HFFc6 (cell line): ENCODE results near the gene CRTC1. TPM values are rescaled to one million over a fixed set of nuclear protein-coding genes. Genes with fewer than 3 reads are reported as not detected.

ENCODE experiments used
- DNase-seq: peaks from one replicate; pipeline ENCODE4 v3.0.0-alpha.2; 2018
- H3K27ac Mint-ChIP-seq: 2 replicates; pipeline ENCODE4 v1.8.0; 2020; ENCODE audit warnings: mild to moderate bottlenecking, mixed read lengths
- H3K27me3 Mint-ChIP-seq: 2 replicates; pipeline ENCODE4 v1.8.0; 2021; ENCODE audit warnings: mild to moderate bottlenecking, moderate library complexity, mixed read lengths; ENCODE audit not compliant: insufficient read depth
- H3K36me3 Mint-ChIP-seq: 2 replicates; pipeline ENCODE4 v1.8.0; 2021; ENCODE audit warnings: low read depth, mixed read lengths
- H3K4me1 Mint-ChIP-seq: 2 replicates; pipeline ENCODE4 v1.8.0; 2020; ENCODE audit warnings: low read depth, mixed read lengths
- H3K4me3 Mint-ChIP-seq: 2 replicates; pipeline ENCODE4 v1.8.0; 2020; ENCODE audit warnings: mild to moderate bottlenecking, moderate library complexity, mixed read lengths
- H3K9me3 Mint-ChIP-seq: 2 replicates; pipeline ENCODE4 v1.8.0; 2020; ENCODE audit warnings: mild to moderate bottlenecking, mixed read lengths
- total RNA-seq, 6 experiments: library from RNA; stranded (reverse); fragmentation: NEBNext Ultra II Directional; extraction: Animal tissue kit (Norgen Biotek cat#: 25700); gene quantifications; 2 replicates in 1 of 6; 3 replicates in 5 of 6; pipeline ENCODE4 v1.2.3, GENCODE V29; 2021
- TF ChIP-seq, protein P1 (sequence below): fragments of 200-600 bp; sonication (generic); IDR thresholded peaks from 2 replicates; pipeline ENCODE4 v1.5.0; 2021; ENCODE audit warnings: antibody characterized with exemption, mild to moderate bottlenecking

Gene CRTC1
- total RNA-seq, 6 experiments from 2014 or later, result 11.8 to 14.5 (median 13.4) TPM

DNA sequence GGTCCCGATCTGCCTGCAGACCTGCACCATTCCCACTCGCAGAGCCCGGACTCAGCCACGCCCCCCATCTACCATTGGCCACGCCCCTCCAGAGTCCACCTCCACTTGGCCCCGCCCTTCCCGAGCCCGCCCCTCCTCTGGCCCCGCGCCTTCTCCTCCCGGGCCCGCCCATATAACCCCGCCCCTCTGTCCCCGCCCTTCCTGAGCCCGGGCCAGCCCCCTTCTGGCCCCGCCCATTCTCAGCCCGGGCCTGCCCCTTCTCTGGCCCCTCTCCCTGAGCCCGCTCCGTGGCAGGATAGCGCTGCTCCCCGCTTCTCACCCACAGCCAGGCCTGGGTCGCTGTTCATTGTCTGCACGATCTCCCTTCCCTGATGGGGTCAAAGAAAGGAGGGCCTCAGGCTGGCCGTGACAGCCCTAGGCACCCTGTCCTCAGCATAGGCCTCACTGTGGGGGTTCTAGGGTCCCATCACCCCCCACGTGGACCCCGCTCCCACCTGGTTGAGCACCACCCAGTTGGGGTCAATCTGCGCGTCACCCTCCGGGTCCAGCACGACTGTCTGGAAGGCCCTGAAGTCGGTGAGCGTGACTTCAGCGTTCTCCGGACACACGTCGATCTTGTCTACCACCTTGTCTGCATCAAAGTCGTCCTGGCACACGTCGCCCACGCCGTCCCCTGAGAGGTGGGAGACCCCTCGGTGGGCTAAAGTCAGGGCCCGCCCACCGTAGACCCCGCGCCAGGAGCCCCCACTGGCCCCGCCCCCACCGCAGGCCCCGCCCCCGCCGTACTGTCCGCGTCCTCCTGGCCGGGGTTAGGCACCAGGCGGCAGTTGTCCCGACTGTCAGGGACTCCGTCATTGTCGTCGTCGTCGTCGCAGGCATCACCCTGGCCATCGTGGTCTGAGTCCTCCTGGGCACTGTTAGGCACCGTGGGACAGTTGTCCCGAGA is 102.0 kb downstream of the CRTC1 start:
- H3K36me3 Mint-ChIP-seq, result no peaks in the 10 kb centered on the region
- no peaks in the 10 kb centered on the region for H3K9me3 Mint-ChIP-seq
- peaks cover 20% of the 10 kb centered on the region for H3K27me3 Mint-ChIP-seq
- no peak overlapping the region for H3K4me3 Mint-ChIP-seq
- peaks cover 11% of the 10 kb centered on the region for H3K4me1 Mint-ChIP-seq
- TF ChIP-seq, protein P1, sequence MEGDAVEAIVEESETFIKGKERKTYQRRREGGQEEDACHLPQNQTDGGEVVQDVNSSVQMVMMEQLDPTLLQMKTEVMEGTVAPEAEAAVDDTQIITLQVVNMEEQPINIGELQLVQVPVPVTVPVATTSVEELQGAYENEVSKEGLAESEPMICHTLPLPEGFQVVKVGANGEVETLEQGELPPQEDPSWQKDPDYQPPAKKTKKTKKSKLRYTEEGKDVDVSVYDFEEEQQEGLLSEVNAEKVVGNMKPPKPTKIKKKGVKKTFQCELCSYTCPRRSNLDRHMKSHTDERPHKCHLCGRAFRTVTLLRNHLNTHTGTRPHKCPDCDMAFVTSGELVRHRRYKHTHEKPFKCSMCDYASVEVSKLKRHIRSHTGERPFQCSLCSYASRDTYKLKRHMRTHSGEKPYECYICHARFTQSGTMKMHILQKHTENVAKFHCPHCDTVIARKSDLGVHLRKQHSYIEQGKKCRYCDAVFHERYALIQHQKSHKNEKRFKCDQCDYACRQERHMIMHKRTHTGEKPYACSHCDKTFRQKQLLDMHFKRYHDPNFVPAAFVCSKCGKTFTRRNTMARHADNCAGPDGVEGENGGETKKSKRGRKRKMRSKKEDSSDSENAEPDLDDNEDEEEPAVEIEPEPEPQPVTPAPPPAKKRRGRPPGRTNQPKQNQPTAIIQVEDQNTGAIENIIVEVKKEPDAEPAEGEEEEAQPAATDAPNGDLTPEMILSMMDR, result no peak
- H3K27ac Mint-ChIP-seq, result no peak overlapping the region
- peak; percentile 5 for DNase-seq

DNA sequence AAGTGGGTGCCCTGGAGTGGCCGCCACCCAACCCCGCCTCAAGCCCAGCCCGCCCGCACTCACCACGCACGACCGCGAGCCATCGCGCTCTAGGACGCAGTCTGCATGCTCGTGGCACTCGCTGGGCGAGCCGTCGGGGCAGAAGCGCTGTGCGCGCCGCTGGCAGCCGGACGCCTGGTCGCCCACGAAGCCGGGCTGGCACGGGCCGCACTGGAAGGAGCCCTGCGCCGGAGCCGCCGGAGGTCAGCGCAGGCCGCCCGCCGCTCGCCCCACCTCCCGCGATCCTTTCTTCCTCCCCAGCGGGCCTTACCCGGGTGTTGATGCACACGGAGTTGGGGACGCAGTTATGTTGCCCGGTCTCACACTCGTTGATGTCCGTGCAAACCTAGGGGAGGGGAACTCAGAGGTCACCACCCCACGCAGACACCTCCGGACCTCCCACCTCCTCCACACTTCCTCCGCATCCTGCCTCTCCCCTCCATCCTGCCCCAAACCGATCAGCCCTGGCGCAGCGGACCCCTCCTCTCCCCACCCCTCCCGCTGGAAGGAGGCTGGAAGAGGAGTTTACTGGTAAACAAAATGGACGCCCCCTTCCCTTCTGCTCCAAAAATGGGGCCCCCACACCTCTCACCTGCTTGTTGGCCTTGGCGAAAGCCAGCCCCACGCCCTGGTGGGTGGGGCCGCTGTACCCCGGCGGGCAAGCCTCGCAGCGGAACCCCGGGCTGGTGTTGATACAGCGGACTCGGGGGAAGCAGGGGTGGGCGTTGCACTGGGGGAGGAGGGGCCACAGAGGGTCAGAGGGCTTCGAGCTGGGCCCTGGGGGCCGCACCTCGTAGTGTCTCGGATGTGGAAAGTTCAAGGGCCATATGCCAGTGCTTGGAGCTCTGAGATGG is 105.3 kb downstream of the CRTC1 start:
- Mint-ChIP-seq H3K9me3 (no peaks in the 10 kb centered on the region), H3K4me3 (peak overlapping the region; percentile 68; the same call in 1 of the 2 replicates), H3K4me1 (peaks cover 12% of the 10 kb centered on the region), H3K27ac (no peak overlapping the region), H3K27me3 (peaks cover 40% of the 10 kb centered on the region), H3K36me3 (no peaks in the 10 kb centered on the region)
- TF ChIP-seq, protein P1, result no peak
- no peak for DNase-seq

DNA sequence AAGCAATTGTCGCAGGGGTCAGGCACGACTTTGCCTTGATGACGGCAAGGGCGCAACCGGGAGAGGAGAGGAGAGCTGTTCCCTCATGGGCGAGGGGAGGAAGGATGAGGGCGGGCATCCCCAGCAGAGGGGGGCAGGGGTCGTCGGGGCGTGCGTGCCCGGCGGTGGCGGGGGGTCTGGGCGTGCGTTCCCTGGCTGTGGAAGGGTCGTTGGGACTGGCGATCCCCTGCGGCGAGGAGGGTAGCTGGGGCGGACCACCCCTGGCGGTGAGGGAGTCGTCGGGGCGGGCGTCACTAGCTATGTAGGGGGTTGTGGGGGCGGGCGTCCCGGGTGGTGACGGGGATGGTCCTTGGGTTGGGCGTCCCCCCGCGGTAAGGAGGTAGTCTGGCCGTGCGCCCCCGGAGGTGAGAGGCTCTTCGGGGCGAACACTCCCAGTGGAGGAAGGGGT is 106.0 kb downstream of the CRTC1 start:
- no peak overlapping the region for H3K27ac Mint-ChIP-seq
- peak overlapping the region; percentile 68; the same call in 1 of the 2 replicates for H3K4me3 Mint-ChIP-seq
- no peak for DNase-seq

DNA sequence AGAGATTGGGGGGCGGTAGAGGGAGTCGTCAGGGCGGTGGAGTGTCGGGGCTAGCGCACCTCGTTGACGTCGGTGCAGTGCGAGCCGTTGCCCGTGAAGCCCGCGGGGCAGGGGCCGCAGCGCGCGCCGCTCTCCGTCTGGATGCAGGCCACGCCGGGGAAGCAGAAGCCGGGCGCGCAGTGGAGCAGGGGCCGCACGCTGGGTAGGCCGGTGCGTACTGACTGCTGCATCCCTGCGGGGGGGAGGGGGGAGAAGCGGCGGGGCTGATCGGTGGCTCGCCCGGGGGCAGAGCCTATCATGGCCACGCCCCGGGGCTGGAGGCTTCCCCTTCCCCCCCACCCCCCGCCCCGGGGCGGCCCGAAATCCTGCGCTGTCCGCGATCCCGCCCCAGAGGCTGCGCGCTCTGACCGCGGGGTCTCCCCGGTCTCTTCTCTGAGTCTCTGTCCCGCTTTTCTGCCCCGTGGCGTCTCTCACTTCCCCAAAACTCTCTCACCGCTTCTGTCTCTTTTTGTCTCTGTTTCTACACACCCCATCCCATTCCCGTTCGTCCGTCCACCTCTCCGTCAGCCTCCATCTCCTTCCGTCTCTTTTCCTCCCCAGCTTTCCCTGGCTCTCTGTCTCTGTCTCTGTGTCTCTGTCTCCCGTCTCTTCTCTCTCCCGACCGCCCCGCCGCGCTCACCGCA is 106.5 kb downstream of the CRTC1 start:
- Mint-ChIP-seq H3K4me3 (peak overlapping the region; percentile 79), H3K36me3 (no peaks in the 10 kb centered on the region), H3K9me3 (no peaks in the 10 kb centered on the region), H3K27me3 (peaks cover 41% of the 10 kb centered on the region), H3K4me1 (peaks cover 12% of the 10 kb centered on the region), H3K27ac (no peak overlapping the region)
- TF ChIP-seq, protein P1, result no peak
- DNase-seq, result no peak

More for the DNA sequence above, 106.0 kb downstream of the CRTC1 start:
- Mint-ChIP-seq H3K27me3 (peaks cover 41% of the 10 kb centered on the region), H3K36me3 (no peaks in the 10 kb centered on the region), H3K9me3 (no peaks in the 10 kb centered on the region), H3K4me1 (peaks cover 12% of the 10 kb centered on the region)
- TF ChIP-seq, protein P1, result no peak
